ENCODE results near the gene CCNJ.
A peak's percentile ranks its signal among the peaks of the same experiment; 100 is the strongest.
"Not testable (repeated sequence)": the region's sequence is repeated elsewhere in the genome, so short reads cannot be mapped to it uniquely, and the experiment has no call there.

The CCNJ gene

GRCh38 chr10:96043033-96043892 is at the start of gene CCNJ:
CCNJ (plus strand) TSS chr10:96043583; CDS start chr10:96044394, 811 bp downstream.
- peak; percentile 73 for DNase-seq

GRCh38 chr10:95994376-95994775 is 49.0 kb upstream of the CCNJ start:
- DNase-seq: not testable (repeated sequence)

GRCh38 chr10:95998255-95998784 is 45.1 kb upstream of the CCNJ start:
- DNase-seq: no peak

- no peak for DNase-seq
Observed at GRCh38 chr10:96013956-96014355, 29.4 kb upstream of the CCNJ start.

GRCh38 chr10:96014473-96015102 is 28.8 kb upstream of the CCNJ start:
- DNase-seq: no peak

GRCh38 chr10:96017191-96017687 is 26.1 kb upstream of the CCNJ start:
- no peak for DNase-seq

GRCh38 chr10:96021332-96021731 is 22.1 kb upstream of the CCNJ start:
- DNase-seq: no peak

GRCh38 chr10:96022739-96023138 is 20.6 kb upstream of the CCNJ start:
- no peak for DNase-seq

GRCh38 chr10:96023168-96023567 is 20.2 kb upstream of the CCNJ start:
- no peak for DNase-seq

GRCh38 chr10:96025566-96025965 is 17.8 kb upstream of the CCNJ start:
- no peak for DNase-seq

- no peak for DNase-seq
Observed at GRCh38 chr10:96034625-96035024, 8.8 kb upstream of the CCNJ start.

GRCh38 chr10:96038476-96039387 is 4.7 kb upstream of the CCNJ start:
- no peak for DNase-seq

- no peak for DNase-seq
Observed at GRCh38 chr10:96041146-96041545, 2.2 kb upstream of the CCNJ start.

GRCh38 chr10:96043893-96044715 is 721 bp downstream of the CCNJ start:
- DNase-seq: peak; percentile 22

- DNase-seq: no peak
Observed at GRCh38 chr10:96044736-96045135, 1.4 kb downstream of the CCNJ start.

- no peak for DNase-seq
Observed at GRCh38 chr10:96046546-96046945, 3.2 kb downstream of the CCNJ start.

- DNase-seq: no peak
Observed at GRCh38 chr10:96047004-96047649, 3.7 kb downstream of the CCNJ start.

- not testable (repeated sequence) for DNase-seq
Observed at GRCh38 chr10:96047925-96048324, 4.5 kb downstream of the CCNJ start.

- no peak for DNase-seq
Observed at GRCh38 chr10:96049340-96049739, 6.0 kb downstream of the CCNJ start.

- no peak for DNase-seq
Observed at GRCh38 chr10:96053985-96054384, 10.6 kb downstream of the CCNJ start.

- no peak for DNase-seq
Observed at GRCh38 chr10:96056787-96057186, 13.4 kb downstream of the CCNJ start.

All from activated CD4-positive, alpha-beta T cell treated with anti-CD3 and anti-CD28 coated beads for 1 hour (primary cell).